GM12878 (cell line): ENCODE results near the gene PLXNA4. TPM values are rescaled to one million over a fixed set of nuclear protein-coding genes. Genes with fewer than 3 reads are reported as not detected.

Experiments
- ATAC-seq: fragments of 200-7000 bp; cut with Tn5 transposase; 3 replicates; pipeline ENCODE4 v1.9.1; 2020; ENCODE audit warnings: mild to moderate bottlenecking, moderate library complexity
- BruUV-seq: library from RNA; stranded (reverse); fragments of 400-500 nt; replicated peaks from 2 replicates; lab custom pipeline; 2021; lab: Mats Ljungman, UMichigan
- CTCF ChIA-PET: fragments of 300-600 bp; sonication (Branson Sonifier 250); formaldehyde crosslinking; extraction: SDS; loops from one replicate; lab custom pipeline; 2021; ENCODE audit warnings: inconsistent platforms; lab: Yijun Ruan, JAX
- POLR2A ChIA-PET: fragments of 350-600 bp; formaldehyde crosslinking; extraction: SDS; loops from one replicate; lab custom pipeline; 2021; ENCODE audit warnings: inconsistent platforms; lab: Charles Lee
- RAD21 ChIA-PET: fragments of 300-600 bp; sonication (Branson Sonifier 250); formaldehyde crosslinking; loops from one replicate; lab custom pipeline; 2023; ENCODE audit warnings: antibody characterized with exemption; ENCODE audit not compliant: unreplicated experiment; lab: Charles Lee
- SMC1A ChIA-PET: fragments of 300-600 bp; sonication (Branson Sonifier 250); formaldehyde crosslinking; loops from one replicate; lab custom pipeline; 2023; ENCODE audit not compliant: unreplicated experiment, uncharacterized antibody; lab: Charles Lee
- DNase-seq: peaks from one replicate; pipeline ENCODE4 v3.0.0-alpha.2; 2011; ENCODE audit warnings: low read depth, low spot score
- FAIRE-seq: peaks from 3 replicates; lab custom pipeline; 2011; peaks lifted over from hg19 to GRCh38; lab: Jason Lieb, UNC
- H2AFZ ChIP-seq: 2 replicates; pipeline ENCODE4 v1.6.0; 2011; ENCODE audit warnings: low read depth, low read length, control low read depth; ENCODE audit not compliant: control insufficient read depth
- H3K27ac ChIP-seq: 2 replicates; pipeline ENCODE4 v1.5.1; 2011; ENCODE audit warnings: control low read depth; ENCODE audit not compliant: control insufficient read depth, insufficient read depth
- H3K27me3 ChIP-seq, 2 experiments: replicated peaks in 1 of 2; 2 replicates each; pipeline versions ENCODE4 v1.6.0 to v1.6.1; 2011; ENCODE audit warnings: low read length in 1 of 2; ENCODE audit not compliant: control insufficient read depth in 2 of 2, insufficient read depth in 2 of 2
- H3K36me3 ChIP-seq, 2 experiments: 2 replicates each; pipeline ENCODE4 v1.5.1; 2011; ENCODE audit warnings: low read length in 1 of 2; ENCODE audit not compliant: control insufficient read depth in 2 of 2, insufficient read depth in 2 of 2
- H3K4me1 ChIP-seq: 2 replicates; pipeline ENCODE4 v1.6.1; 2011; ENCODE audit warnings: mild to moderate bottlenecking, low read length, moderate library complexity, mixed read lengths; ENCODE audit not compliant: control insufficient read depth, insufficient read depth
- H3K4me2 ChIP-seq: 2 replicates; pipeline ENCODE4 v1.6.0; 2011; ENCODE audit warnings: control low read depth; ENCODE audit not compliant: control insufficient read depth, insufficient read depth
- H3K4me3 ChIP-seq: fragments of 200-600 bp; sonication (generic); 2 replicates; pipeline ENCODE4 v1.5.1; 2016
- H3K79me2 ChIP-seq: 2 replicates; pipeline ENCODE4 v1.6.0; 2011; ENCODE audit warnings: low read length; ENCODE audit not compliant: control insufficient read depth, insufficient read depth
- H3K9ac ChIP-seq: 2 replicates; pipeline ENCODE4 v1.8.0; 2011; ENCODE audit warnings: low read length, control low read depth, mixed read lengths; ENCODE audit not compliant: control insufficient read depth, insufficient read depth
- H3K9me3 ChIP-seq: replicated peaks from 3 replicates; pipeline ENCODE4 v1.5.1; 2011; ENCODE audit warnings: mild to moderate bottlenecking, low read length; ENCODE audit not compliant: control insufficient read depth, insufficient read depth
- H4K20me1 ChIP-seq: 2 replicates; pipeline ENCODE4 v1.6.0; 2011; ENCODE audit not compliant: control insufficient read depth, insufficient read depth
- CEBPB ChIP-seq, 2 experiments: fragments of 150-350 bp in 1 of 2; IDR thresholded peaks; 2 replicates each; pipeline ENCODE4 v1.6.1; 2012 to 2014; ENCODE audit warnings: low read depth in 2 of 2, low read length in 2 of 2, borderline replicate concordance in 1 of 2, inconsistent platforms in 1 of 2
- CHD2 ChIP-seq: IDR thresholded peaks from 2 replicates; pipeline ENCODE4 v1.6.1; 2011; ENCODE audit warnings: low read depth, low read length, improper control_type of control experiment, borderline replicate concordance
- ESRRA ChIP-seq: IDR thresholded peaks from 2 replicates; pipeline ENCODE4 v1.6.1; 2012; ENCODE audit warnings: mild to moderate bottlenecking, low read length, improper control_type of control experiment
- FOS ChIP-seq: IDR thresholded peaks from 3 replicates; pipeline ENCODE4 v1.6.1; 2011; ENCODE audit warnings: borderline replicate concordance; ENCODE audit not compliant: insufficient read length; ENCODE audit errors: extremely low read depth
- FOXK2 ChIP-seq: fragments of 450-650 bp; IDR thresholded peaks from 2 replicates; pipeline ENCODE4 v1.6.1; 2017; ENCODE audit warnings: mild to moderate bottlenecking, moderate library complexity
- FOXM1 ChIP-seq: IDR thresholded peaks from 2 replicates; pipeline ENCODE4 v1.6.1; 2012; ENCODE audit warnings: low read depth, mild to moderate bottlenecking, inconsistent platforms, low read length, moderate library complexity
- JUND ChIP-seq: IDR thresholded peaks from 2 replicates; pipeline ENCODE4 v1.6.1; 2012; ENCODE audit warnings: low read depth, mild to moderate bottlenecking, low read length, improper control_type of control experiment, moderate library complexity
- LARP7 ChIP-seq: fragments of 450-650 bp; IDR thresholded peaks from 2 replicates; pipeline ENCODE4 v1.6.1; 2017; ENCODE audit warnings: mild to moderate bottlenecking
- MLLT1 ChIP-seq: fragments of 450-650 bp; IDR thresholded peaks from 2 replicates; pipeline ENCODE4 v1.6.1; 2016; ENCODE audit warnings: mild to moderate bottlenecking
- MTA2 ChIP-seq: fragments of 450-650 bp; IDR thresholded peaks from 2 replicates; pipeline ENCODE4 v1.6.1; 2016; ENCODE audit warnings: low read depth, mild to moderate bottlenecking, moderate library complexity
- MYC ChIP-seq: IDR thresholded peaks from 2 replicates; pipeline ENCODE4 v1.6.1; 2011; ENCODE audit warnings: mild to moderate bottlenecking, low read length, moderate library complexity, inconsistent platforms; ENCODE audit not compliant: insufficient read depth, insufficient replicate concordance, insufficient read length, severe bottlenecking
- PML ChIP-seq: IDR thresholded peaks from 2 replicates; pipeline ENCODE4 v1.6.1; 2012; ENCODE audit warnings: low read length, inconsistent platforms
- RB1 ChIP-seq: fragments of 450-650 bp; formaldehyde crosslinking; IDR thresholded peaks from 2 replicates; pipeline ENCODE4 v1.6.1; 2017; ENCODE audit warnings: mild to moderate bottlenecking, borderline replicate concordance
- SMAD5 ChIP-seq: IDR thresholded peaks from 2 replicates; pipeline ENCODE4 v1.6.1; 2016; ENCODE audit warnings: antibody characterized with exemption, low read depth
- SMC3 ChIP-seq: IDR thresholded peaks from 2 replicates; pipeline ENCODE4 v1.6.1; 2011; ENCODE audit warnings: low read length, improper control_type of control experiment, borderline replicate concordance
- WRNIP1 ChIP-seq: IDR thresholded peaks from 2 replicates; pipeline ENCODE4 v1.6.1; 2011; ENCODE audit warnings: low read depth, low read length, improper control_type of control experiment, borderline replicate concordance
- WGBS: methylation state at CpG from one replicate; pipeline ENCODE4 v1.1.6; 2016; ENCODE audit warnings: low lambda C conversion rate; ENCODE audit not compliant: insufficient replicate concordance, insufficient coverage; ENCODE audit errors: missing lambda C conversion rate; 5-methylcytosine and 5-hydroxymethylcytosine counted together
- in situ Hi-C: fragments of 300-500 bp; cut with MboI; formaldehyde crosslinking; loops from 9 replicates; pipeline ENCODE4 v1.14.3; 2018; ENCODE audit warnings: mixed read lengths
- intact Hi-C: fragments of 100-400 bp; cut with micrococcal nuclease; formaldehyde crosslinking; loops from one replicate; pipeline ENCODE4 v1.14.2; 2022; ENCODE audit not compliant: unreplicated experiment
- polyA plus RNA-seq, 11 experiments: library from polyadenylated mRNA; depleted of rRNA in 4 of 11; unstranded in 6 of 11; stranded (reverse) in 5 of 11; fragments of >200 nt; fragmentation: Nextera tagmentation in 4 of 11; fragmentation: Illumina TruSeq in 1 of 11; extraction: Ambion mirVana in 4 of 11; extraction: Trizol in 1 of 11; gene quantifications; 1 replicate in 1 of 11; 2 replicates in 10 of 11; pipeline versions ENCODE4 v1.2.1 to v1.2.3, GENCODE V29; 2011 to 2016; ENCODE audit warnings: inconsistent platforms in 2 of 11, missing spikeins in 2 of 11, low read depth in 1 of 11
- total RNA-seq, 4 experiments: library from RNA; depleted of rRNA in 3 of 4; stranded (reverse); fragments of >200 nt in 3 of 4; fragmentation: Illumina TruSeq in 1 of 4; extraction: Trizol in 1 of 4; gene quantifications; 2 replicates each; pipeline versions ENCODE4 v1.2.1 to v1.2.3, GENCODE V29; 2013 to 2021

PLXNA4 gene
- total and polyA plus RNA-seq, 10 of the 15 experiments (the other 5 are each of a cell fraction or from before 2014, with no cell fraction given): 0.03 TPM; not detected in 9

- DNase-seq: no peak
- TF ChIP-seq SMAD5 (no peak), PML (no peak), CHD2 (no peak), LARP7 (no peak), FOS (no peak), CEBPB (IDR thresholded peaks at IDR 0.05; ENCODE audit: borderline replicate concordance in 1 of 2, low read depth in 2 of 2, low read length in 2 of 2) (no peak), JUND (no peak), FOXM1 (no peak), MLLT1 (no peak), RB1 (no peak), FOXK2 (no peak), MYC (no peak), WRNIP1 (no peak), MTA2 (no peak), ESRRA (no peak), SMC3 (no peak)
- in situ Hi-C loops: no loop called here
These were observed 420.6 kb downstream of the PLXNA4 start for GRCh38 chr7:132155715-132156114.

More at GRCh38 chr7:132155715-132156114, 420.6 kb downstream of the PLXNA4 start:
- H3K4me3 ChIP-seq: no peak overlapping the region
- no TSS peak for BruUV-seq
- no peaks in the 10 kb centered on the region for H3K79me2 ChIP-seq
- H4K20me1 ChIP-seq: no peaks in the 10 kb centered on the region
- ChIA-PET POLR2A (no interaction called here), CTCF (no interaction called here), SMC1A (no interaction called here), RAD21 (no interaction called here)
- 15% methylated on average over 5 of the region's 5 CpGs for WGBS
- H3K9ac ChIP-seq: no peak overlapping the region
- FAIRE-seq: no peak
- no peak overlapping the region for H3K27ac ChIP-seq
- H3K4me1 ChIP-seq: no peaks in the 10 kb centered on the region
- H3K36me3 ChIP-seq: no peaks in the 10 kb centered on the region
- H2AFZ ChIP-seq: no peak overlapping the region
- ATAC-seq: no peak
- no peaks in the 10 kb centered on the region for H3K9me3 ChIP-seq
- no peak overlapping the region for H3K4me2 ChIP-seq
- H3K27me3 ChIP-seq: no peaks in the 10 kb centered on the region; a peak in 1 of 4 replicates
- intact Hi-C loops: no loop called here
